MM.1S (cell line): Measurements from ENCODE around the gene NEDD4.

Source experiments
- DNase-seq: peaks from one replicate; pipeline ENCODE4 v3.0.0-alpha.2; 2015
- H2AFZ ChIP-seq: fragments of 300-600 bp; sonication (generic); 2 replicates; pipeline ENCODE4 v1.6.0; 2016; ENCODE audit warnings: antibody characterized with exemption, low read length
- H3F3A ChIP-seq: fragments of 300-600 bp; sonication (generic); 2 replicates; pipeline ENCODE4 v1.6.1; 2016; ENCODE audit warnings: mild to moderate bottlenecking, antibody characterized with exemption, low read length, moderate library complexity, mixed read lengths; ENCODE audit not compliant: insufficient read depth
- H3K27ac ChIP-seq: fragments of 300-600 bp; sonication (generic); 2 replicates; pipeline ENCODE4 v1.5.1; 2016; ENCODE audit warnings: mild to moderate bottlenecking, low read length
- H3K27me3 ChIP-seq: fragments of 300-600 bp; sonication (generic); replicated peaks from 2 replicates; pipeline ENCODE4 v1.6.0; 2016; ENCODE audit warnings: low read length; ENCODE audit not compliant: insufficient read depth
- H3K36me3 ChIP-seq: fragments of 300-600 bp; sonication (generic); replicated peaks from 2 replicates; pipeline ENCODE4 v1.6.1; 2016; ENCODE audit warnings: mild to moderate bottlenecking, low read length, mixed read lengths; ENCODE audit not compliant: insufficient read depth
- H3K4me1 ChIP-seq: fragments of 300-600 bp; sonication (generic); 2 replicates; pipeline ENCODE4 v1.6.1; 2016; ENCODE audit warnings: low read length, mixed read lengths
- H3K4me2 ChIP-seq: fragments of 300-600 bp; sonication (generic); 2 replicates; pipeline ENCODE4 v1.6.0; 2016; ENCODE audit warnings: low read depth, low read length
- H3K4me3 ChIP-seq: fragments of 300-600 bp; sonication (generic); 2 replicates; pipeline ENCODE4 v1.5.1; 2016; ENCODE audit warnings: low read length, mixed read lengths
- H3K79me2 ChIP-seq: fragments of 300-600 bp; sonication (generic); 2 replicates; pipeline ENCODE4 v1.6.1; 2016; ENCODE audit warnings: mixed run types, low read length, mixed read lengths
- H3K9ac ChIP-seq: fragments of 300-600 bp; sonication (generic); 2 replicates; pipeline ENCODE4 v1.6.1; 2016; ENCODE audit warnings: low read length, mixed read lengths
- H3K9me2 ChIP-seq: fragments of 300-600 bp; sonication (generic); replicated peaks from 2 replicates; pipeline ENCODE4 v1.6.1; 2016; ENCODE audit warnings: mild to moderate bottlenecking, low read length, mixed read lengths; ENCODE audit not compliant: insufficient read depth
- H3K9me3 ChIP-seq: fragments of 300-600 bp; sonication (generic); replicated peaks from 2 replicates; pipeline ENCODE4 v1.6.1; 2016; ENCODE audit warnings: mild to moderate bottlenecking, low read length, mixed read lengths; ENCODE audit not compliant: insufficient read depth
- H4K20me1 ChIP-seq: fragments of 300-600 bp; sonication (generic); 2 replicates; pipeline ENCODE4 v1.6.1; 2016; ENCODE audit warnings: mild to moderate bottlenecking, low read length, moderate library complexity, mixed read lengths; ENCODE audit not compliant: insufficient read depth
- CTCF ChIP-seq: fragments of 300-600 bp; sonication (generic); IDR thresholded peaks from 2 replicates; pipeline ENCODE4 v1.5.1; 2016; ENCODE audit warnings: antibody characterized with exemption, low read length, mixed read lengths
- EZH2 ChIP-seq: fragments of 300-600 bp; sonication (generic); optimal IDR thresholded peaks from 2 replicates; pipeline ENCODE3; 2017; ENCODE audit warnings: low read depth, mild to moderate bottlenecking, antibody characterized with exemption, low read length, mixed read lengths
- EZH2phosphoT487 ChIP-seq: fragments of 300-600 bp; sonication (generic); IDR thresholded peaks from 2 replicates; pipeline ENCODE4 v1.6.1; 2018; ENCODE audit warnings: antibody characterized with exemption, low read length

NEDD4 gene

DNA sequence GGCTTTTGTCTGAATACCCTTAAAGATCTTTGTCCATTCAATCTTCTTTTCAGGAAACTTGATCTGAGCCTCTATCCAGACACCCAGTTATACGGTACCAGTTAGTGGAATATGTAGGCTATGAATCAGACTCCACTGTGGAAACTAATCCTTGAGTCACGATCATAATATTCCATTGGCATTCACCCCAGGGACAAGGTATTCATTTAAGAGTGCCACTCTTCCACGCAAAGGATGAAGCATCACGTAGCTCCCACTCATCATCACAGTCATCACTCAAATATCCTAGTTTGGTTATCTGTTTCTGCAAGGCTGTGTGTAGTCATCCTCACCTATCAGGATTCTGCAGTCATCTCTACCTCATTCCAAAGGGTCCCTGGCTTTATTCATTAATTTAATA is 85.6 kb downstream of the NEDD4 start:
- Histone ChIP-seq H3K27me3 (no peaks in the 10 kb centered on the region), H2AFZ (no peak overlapping the region), H3K4me3 (no peak overlapping the region), H3F3A (no peaks in the 10 kb centered on the region), H3K36me3 (no peaks in the 10 kb centered on the region), H3K4me1 (no peaks in the 10 kb centered on the region), H3K9ac (no peak overlapping the region), H3K4me2 (no peak overlapping the region), H3K79me2 (no peaks in the 10 kb centered on the region), H3K27ac (no peak overlapping the region), H3K9me3 (no peaks in the 10 kb centered on the region), H3K9me2 (no peaks in the 10 kb centered on the region), H4K20me1 (no peaks in the 10 kb centered on the region)
- no peak for DNase-seq
- no peak for TF ChIP-seq CTCF
- no peak for TF ChIP-seq EZH2phosphoT487
- TF ChIP-seq EZH2 = no peak

- Histone ChIP-seq H3K4me1 (no peaks in the 10 kb centered on the region), H3K9ac (no peak overlapping the region), H3K9me3 (no peaks in the 10 kb centered on the region), H3K36me3 (no peaks in the 10 kb centered on the region), H3K9me2 (no peaks in the 10 kb centered on the region), H3F3A (no peaks in the 10 kb centered on the region), H4K20me1 (no peaks in the 10 kb centered on the region), H3K27me3 (no peaks in the 10 kb centered on the region), H3K4me2 (no peak overlapping the region), H2AFZ (no peak overlapping the region), H3K4me3 (no peak overlapping the region), H3K27ac (no peak overlapping the region), H3K79me2 (no peaks in the 10 kb centered on the region)
- DNase-seq = no peak
- no peak for TF ChIP-seq EZH2phosphoT487
- TF ChIP-seq CTCF = no peak
- no peak for TF ChIP-seq EZH2
These were observed 90.4 kb downstream of the NEDD4 start for GRCh38 chr15:55902981-55903380.

- Histone ChIP-seq H3K9me2 (no peaks in the 10 kb centered on the region), H3K4me1 (no peaks in the 10 kb centered on the region), H3F3A (no peaks in the 10 kb centered on the region), H3K4me2 (no peak overlapping the region), H3K9ac (no peak overlapping the region), H3K36me3 (no peaks in the 10 kb centered on the region), H4K20me1 (no peaks in the 10 kb centered on the region), H3K9me3 (no peaks in the 10 kb centered on the region), H3K79me2 (no peaks in the 10 kb centered on the region), H2AFZ (no peak overlapping the region), H3K27me3 (no peaks in the 10 kb centered on the region), H3K4me3 (no peak overlapping the region), H3K27ac (no peak overlapping the region)
- TF ChIP-seq CTCF (no peak), EZH2 (no peak), EZH2phosphoT487 (no peak)
- DNase-seq = no peak
These were observed 93.4 kb downstream of the NEDD4 start for GRCh38 chr15:55900019-55900418.
